Fibroblast of lung (primary cell): Measurements from ENCODE around the gene JAZF1. TPM values are rescaled to one million over a fixed set of nuclear protein-coding genes. Genes with fewer than 3 reads are reported as not detected.
"Not testable (repeated sequence)": the region's sequence is repeated elsewhere in the genome, so short reads cannot be mapped to it uniquely, and the experiment has no call there.

Experiments used
- DNase-seq, 2 donors: peaks; one replicate each; pipeline versions ENCODE4 v3.0.0 to v3.0.0-alpha.2; 2010; ENCODE audit warnings: low read depth in 2 of 2
- H2AFZ ChIP-seq: 2 replicates; pipeline ENCODE4 v1.5.1; 2012; ENCODE audit warnings: low read length, control low read depth, inconsistent platforms
- H3K27ac ChIP-seq: 2 replicates; pipeline ENCODE4 v1.5.1; 2011; ENCODE audit warnings: low read length, control low read depth; ENCODE audit not compliant: insufficient read depth
- H3K27me3 ChIP-seq: 2 replicates; pipeline ENCODE4 v1.5.1; 2011; ENCODE audit warnings: mild to moderate bottlenecking, low read length; ENCODE audit not compliant: control insufficient read depth, insufficient read depth
- H3K36me3 ChIP-seq: 2 replicates; pipeline ENCODE4 v1.5.1; 2011; ENCODE audit warnings: low read length; ENCODE audit not compliant: control insufficient read depth, insufficient read depth
- H3K4me1 ChIP-seq: 2 replicates; pipeline ENCODE4 v1.5.1; 2011; ENCODE audit warnings: low read length; ENCODE audit not compliant: control insufficient read depth, insufficient read depth; ENCODE audit errors: extremely low read depth
- H3K4me2 ChIP-seq: 2 replicates; pipeline ENCODE4 v1.5.1; 2011; ENCODE audit warnings: low read length, control low read depth; ENCODE audit not compliant: insufficient read depth; ENCODE audit errors: extremely low read depth
- H3K4me3 ChIP-seq, 4 experiments: fragments of 200-600 bp in 1 of 4; sonication (generic) in 1 of 4; replicated peaks in 1 of 4; 2 replicates each; pipeline ENCODE4 v1.5.1; 2011 to 2016; ENCODE audit warnings: low read length in 4 of 4, low read depth in 3 of 4, mild to moderate bottlenecking in 3 of 4, control low read depth in 2 of 4, inconsistent platforms in 1 of 4, mixed read lengths in 1 of 4; ENCODE audit not compliant: insufficient read depth in 1 of 4; ENCODE audit errors: control extremely low read depth in 1 of 4
- H3K79me2 ChIP-seq: 2 replicates; pipeline ENCODE4 v1.5.1; 2012; ENCODE audit warnings: mild to moderate bottlenecking, low read length, inconsistent platforms; ENCODE audit not compliant: control insufficient read depth, insufficient read depth
- H3K9ac ChIP-seq: 2 replicates; pipeline ENCODE4 v1.5.1; 2011; ENCODE audit warnings: mild to moderate bottlenecking, low read length, control low read depth; ENCODE audit not compliant: insufficient read depth
- H3K9me3 ChIP-seq: 2 replicates; pipeline ENCODE4 v1.5.1; 2012; ENCODE audit warnings: low read depth, low read length; ENCODE audit not compliant: control insufficient read depth, insufficient read depth
- H4K20me1 ChIP-seq: 2 replicates; pipeline ENCODE4 v1.5.1; 2011; ENCODE audit warnings: low read length; ENCODE audit not compliant: control insufficient read depth, insufficient read depth; ENCODE audit errors: extremely low read depth
- CTCF ChIP-seq, 2 donors: IDR thresholded peaks in 1 of 2; conservative IDR thresholded peaks in 1 of 2; 1 replicate in 1 of 2; 2 replicates in 1 of 2; pipeline ENCODE4 v1.5.1; 2011 to 2012; ENCODE audit warnings: low read length in 2 of 2, control low read depth in 1 of 2, inconsistent platforms in 1 of 2, low read depth in 1 of 2, mild to moderate bottlenecking in 1 of 2
- EZH2 ChIP-seq: IDR thresholded peaks from 2 replicates; pipeline ENCODE4 v1.5.1; 2012; ENCODE audit warnings: low read length, control low read depth, mild to moderate bottlenecking; ENCODE audit errors: missing control alignments
- polyA plus RNA-seq, 2 donors: library from polyadenylated mRNA; depleted of rRNA in 1 of 2; stranded (reverse) in 1 of 2; unstranded in 1 of 2; fragments of >200 nt; gene quantifications; 2 replicates each; pipeline ENCODE4 v1.2.1, GENCODE V29; 2011 to 2012; ENCODE audit warnings: missing spikeins in 1 of 2
- total RNA-seq: library from RNA; depleted of rRNA; stranded (reverse); fragments of >200 nt; gene quantifications from 2 replicates; pipeline ENCODE4 v1.2.1, GENCODE V29; 2014

Gene JAZF1
- total and polyA plus RNA-seq, 2 donors (not counting 1 experiment from before 2014, with no cell fraction given) = 9.1 to 9.3 TPM

- TF ChIP-seq CTCF (conservative IDR thresholded peaks at IDR 0.05 in 1 of 2, IDR thresholded peaks at IDR 0.05 in 1 of 2; ENCODE audit: low read depth in 1 of 2, low read length in 2 of 2) (no peak), EZH2 (no peak)
- Histone ChIP-seq H2AFZ (no peak overlapping the region), H3K9me3 (no peaks in the 10 kb centered on the region), H3K4me2 (no peak overlapping the region), H3K36me3 (no peaks in the 10 kb centered on the region), H3K9ac (no peak overlapping the region), H3K4me1 (no peaks in the 10 kb centered on the region), H3K27ac (no peak overlapping the region), H4K20me1 (no peaks in the 10 kb centered on the region), H3K4me3 (no peak overlapping the region), H3K79me2 (no peaks in the 10 kb centered on the region), H3K27me3 (no peaks in the 10 kb centered on the region)
- no peak for DNase-seq
Observed at GRCh38 chr7:28016297-28016696, 164.3 kb downstream of the JAZF1 start.

GRCh38 chr7:28015169-28015568, 165.4 kb downstream of the JAZF1 start:
- Histone ChIP-seq H3K9me3 (no peaks in the 10 kb centered on the region), H3K79me2 (no peaks in the 10 kb centered on the region), H3K27ac (no peak overlapping the region), H3K9ac (no peak overlapping the region), H2AFZ (no peak overlapping the region), H3K4me3 (no peak overlapping the region), H3K36me3 (no peaks in the 10 kb centered on the region), H3K4me1 (no peaks in the 10 kb centered on the region), H3K27me3 (no peaks in the 10 kb centered on the region), H3K4me2 (no peak overlapping the region), H4K20me1 (no peaks in the 10 kb centered on the region)
- no peak for DNase-seq
- TF ChIP-seq CTCF (conservative IDR thresholded peaks at IDR 0.05 in 1 of 2, IDR thresholded peaks at IDR 0.05 in 1 of 2; ENCODE audit: low read depth in 1 of 2, low read length in 2 of 2) (no peak), EZH2 (no peak)

- H4K20me1 ChIP-seq, H3K27ac ChIP-seq, H3K4me3 ChIP-seq, H3K79me2 ChIP-seq, H3K4me1 ChIP-seq, H3K9ac ChIP-seq, H3K4me2 ChIP-seq, H3K27me3 ChIP-seq, H2AFZ ChIP-seq, H3K36me3 ChIP-seq, DNase-seq, H3K9me3 ChIP-seq: not testable (repeated sequence)
Observed at GRCh38 chr7:28014340-28014739, 166.3 kb downstream of the JAZF1 start.
